HG02571 (cell line): ENCODE data around the gene PLCB3.

Experiments
- ATAC-seq: cut with Tn5 transposase; IDR thresholded peaks from one replicate; pipeline ENCODE4 v1.9.1; 2021; ENCODE audit warnings: mild to moderate bottlenecking, moderate library complexity; ENCODE audit not compliant: unreplicated experiment

PLCB3 gene

GRCh38 chr11:64251016-64251752 lies at the start of gene PLCB3:
PLCB3 (plus strand) TSS chr11:64251530; CDS start chr11:64251650, 120 bp downstream.
- no peak for ATAC-seq

GRCh38 chr11:64201543-64201942 lies 49.8 kb upstream of the PLCB3 start:
- no peak for ATAC-seq

- no peak for ATAC-seq
These were observed 48.3 kb upstream of the PLCB3 start for GRCh38 chr11:64202992-64203391.

- no peak for ATAC-seq
These were observed 47.8 kb upstream of the PLCB3 start for GRCh38 chr11:64203421-64204079.

GRCh38 chr11:64204080-64204440 lies 47.3 kb upstream of the PLCB3 start:
- ATAC-seq, result no peak

- ATAC-seq, result no peak
These were observed 46.8 kb upstream of the PLCB3 start for GRCh38 chr11:64204464-64204989.

GRCh38 chr11:64206457-64207255 lies 44.7 kb upstream of the PLCB3 start, which contains the start of gene FERMT3:
FERMT3 (plus strand) TSS chr11:64206721; CDS start chr11:64207365, 644 bp downstream.
- ATAC-seq, result no peak

- no peak for ATAC-seq
These were observed 43.9 kb upstream of the PLCB3 start for GRCh38 chr11:64207256-64208085.

- no peak for ATAC-seq
These were observed 43.1 kb upstream of the PLCB3 start for GRCh38 chr11:64208086-64208795.

GRCh38 chr11:64208796-64209562 lies 42.4 kb upstream of the PLCB3 start:
- ATAC-seq, result no peak

GRCh38 chr11:64209563-64209843 lies 41.8 kb upstream of the PLCB3 start:
- ATAC-seq, result no peak

- ATAC-seq, result no peak
These were observed 40.9 kb upstream of the PLCB3 start for GRCh38 chr11:64210301-64211020.

- ATAC-seq, result no peak
These were observed 40.0 kb upstream of the PLCB3 start for GRCh38 chr11:64211181-64211872.

GRCh38 chr11:64216879-64217278 lies 34.5 kb upstream of the PLCB3 start:
- no peak for ATAC-seq

- no peak for ATAC-seq
These were observed 32.5 kb upstream of the PLCB3 start for GRCh38 chr11:64218628-64219353.

- ATAC-seq, result no peak
These were observed 32.0 kb upstream of the PLCB3 start for GRCh38 chr11:64219354-64219684.

GRCh38 chr11:64219755-64220154 lies 31.6 kb upstream of the PLCB3 start:
- ATAC-seq, result no peak

GRCh38 chr11:64220271-64220670 lies 31.1 kb upstream of the PLCB3 start:
- ATAC-seq, result no peak
